ENCODE measurements around the gene ZSWIM6. TPM values are rescaled to one million over a fixed set of nuclear protein-coding genes. Genes with fewer than 3 reads are reported as not detected.

Gene ZSWIM6
- total RNA-seq, 2 experiments from 2014 or later = 0.06 to 0.17 TPM

DNA sequence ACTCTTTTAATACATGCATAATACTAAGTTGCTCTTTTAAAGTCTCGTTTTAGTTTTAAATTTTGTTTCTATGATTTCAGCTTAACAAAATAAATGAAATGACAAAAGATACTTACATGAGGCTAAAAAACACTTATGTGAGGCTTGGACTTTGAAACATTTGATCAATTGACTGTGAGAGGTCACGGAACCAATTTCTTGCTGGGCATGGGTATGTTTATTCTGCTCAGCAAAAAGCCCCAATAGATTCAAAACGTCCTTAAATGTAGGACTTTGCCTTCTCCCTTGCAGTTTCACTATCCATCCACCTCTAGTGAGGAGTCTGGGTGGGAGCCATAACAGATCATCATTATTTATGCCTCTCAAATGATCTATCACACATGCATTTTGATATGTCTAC is 191.9 kb downstream of the ZSWIM6 start:
- TF ChIP-seq CTCF (conservative IDR thresholded peaks at IDR 0.05; ENCODE audit: low read length) (no peak), EZH2phosphoT487 (IDR thresholded peaks at IDR 0.05; ENCODE audit: borderline replicate concordance, low read depth, low read length) (no peak)
- no peaks in the 10 kb centered on the region for H3K9me3 ChIP-seq (ENCODE audit: low read length)
- CTCF ChIA-PET (ENCODE audit: unreplicated experiment) = no interaction called here

DNA sequence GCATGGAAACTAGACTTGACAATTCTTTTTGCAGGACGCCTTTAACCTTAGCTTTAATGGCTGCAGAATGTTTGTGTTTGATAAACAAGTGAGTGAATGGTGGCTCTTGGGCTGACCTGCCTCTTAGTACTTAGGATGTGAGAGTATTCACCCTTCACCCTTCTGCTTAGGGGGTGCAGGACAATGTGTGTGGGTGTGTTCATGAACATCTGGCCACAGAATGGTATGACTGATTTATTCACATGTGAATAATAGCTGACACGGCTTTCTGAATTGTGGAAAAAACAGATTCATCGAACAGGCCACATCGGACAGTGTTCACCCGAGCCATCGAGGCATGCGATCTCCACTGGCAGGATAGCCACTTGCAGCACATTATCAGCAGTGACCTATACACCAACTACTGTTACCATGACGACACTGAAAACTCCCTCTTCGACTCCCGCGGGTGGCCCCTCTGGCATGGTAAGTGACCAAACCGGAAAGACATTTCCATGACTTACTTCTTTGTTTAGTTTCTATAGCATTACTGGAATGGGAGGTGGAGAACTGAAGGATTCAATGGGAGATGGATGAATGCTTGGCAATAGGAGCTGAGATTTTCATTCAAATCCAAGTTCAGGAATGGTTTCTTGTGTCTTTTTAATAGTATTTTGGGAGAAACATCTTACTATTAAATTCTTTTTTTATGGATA is 193.6 kb downstream of the ZSWIM6 start:
- Histone ChIP-seq H3K4me1 (ENCODE audit: insufficient read depth, low read length, poor library complexity, severe bottlenecking) (no peaks in the 10 kb centered on the region), H3K79me2 (ENCODE audit: insufficient read depth, low read depth, low read length) (no peaks in the 10 kb centered on the region), H2AFZ (ENCODE audit: low read length) (no peak overlapping the region), H3K36me3 (ENCODE audit: insufficient read depth, low read length) (no peaks in the 10 kb centered on the region), H4K20me1 (ENCODE audit: insufficient read depth, low read length) (no peaks in the 10 kb centered on the region), H3K27ac (ENCODE audit: low read depth, low read length, poor library complexity, severe bottlenecking) (no peak overlapping the region), H3K4me2 (ENCODE audit: low read length) (no peak overlapping the region), H3K9me3 (ENCODE audit: low read length) (no peaks in the 10 kb centered on the region), H3K4me3 (ENCODE audit: low read depth, low read length, poor library complexity, severe bottlenecking) (no peak overlapping the region), H3K9me2 (ENCODE audit: insufficient read depth, low read length) (no peaks in the 10 kb centered on the region)
- no peak for TF ChIP-seq CTCF (conservative IDR thresholded peaks at IDR 0.05; ENCODE audit: low read length)
- TF ChIP-seq EZH2phosphoT487 (IDR thresholded peaks at IDR 0.05; ENCODE audit: borderline replicate concordance, low read depth, low read length) = no peak
- ChIA-PET CTCF (ENCODE audit: unreplicated experiment) (no interaction called here), POLR2A (no interaction called here)
- no TSS peak for BruUV-seq (replicated peaks)
- DNase-seq (ENCODE audit: low spot score) = no peak
- intact Hi-C loops (cut with micrococcal nuclease; ENCODE audit: unreplicated experiment) = no loop called here

More for the DNA sequence above, 191.9 kb downstream of the ZSWIM6 start:
- Histone ChIP-seq H3K9me2 (ENCODE audit: insufficient read depth, low read length) (no peaks in the 10 kb centered on the region), H3K4me1 (ENCODE audit: insufficient read depth, low read length, poor library complexity, severe bottlenecking) (no peaks in the 10 kb centered on the region), H3K36me3 (ENCODE audit: insufficient read depth, low read length) (no peaks in the 10 kb centered on the region), H3K4me2 (ENCODE audit: low read length) (no peak overlapping the region), H3K79me2 (ENCODE audit: insufficient read depth, low read depth, low read length) (no peaks in the 10 kb centered on the region), H3K4me3 (ENCODE audit: low read depth, low read length, poor library complexity, severe bottlenecking) (no peak overlapping the region), H2AFZ (ENCODE audit: low read length) (no peak overlapping the region), H3K27ac (ENCODE audit: low read depth, low read length, poor library complexity, severe bottlenecking) (no peak overlapping the region), H4K20me1 (ENCODE audit: insufficient read depth, low read length) (no peaks in the 10 kb centered on the region)
- intact Hi-C loops (cut with micrococcal nuclease; ENCODE audit: unreplicated experiment) = no loop called here
- no TSS peak for BruUV-seq (replicated peaks)
- DNase-seq (ENCODE audit: low spot score) = no peak
- POLR2A ChIA-PET = interaction anchor here (0.6 kb wide), 1 partner anchor 1652 kb away, joined by 4 read pairs; no protein-coding TSS in a partner anchor

DNA sequence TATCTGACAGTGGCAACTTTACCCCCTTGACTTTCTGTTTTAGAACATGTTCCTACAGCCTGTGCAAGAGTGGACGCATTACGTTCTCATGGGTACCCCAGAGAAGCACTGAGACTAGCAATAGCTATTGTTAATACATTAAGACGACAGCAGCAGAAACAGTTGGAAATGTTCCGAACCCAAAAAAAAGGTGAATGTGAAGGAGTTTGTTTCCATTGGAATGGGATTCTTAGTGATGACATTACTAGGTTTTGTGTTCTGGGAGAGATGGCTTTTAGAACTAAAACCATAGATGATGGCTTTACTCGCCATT is 194.1 kb downstream of the ZSWIM6 start:
- no peak overlapping the region for H3K27ac ChIP-seq (ENCODE audit: low read depth, low read length, poor library complexity, severe bottlenecking)
- H3K4me2 ChIP-seq (ENCODE audit: low read length) = no peak overlapping the region
- no peak for DNase-seq (ENCODE audit: low spot score)
- no peak overlapping the region for H2AFZ ChIP-seq (ENCODE audit: low read length)
- CTCF ChIA-PET (ENCODE audit: unreplicated experiment) = no interaction called here
- TF ChIP-seq EZH2phosphoT487 (IDR thresholded peaks at IDR 0.05; ENCODE audit: borderline replicate concordance, low read depth, low read length) (no peak), CTCF (conservative IDR thresholded peaks at IDR 0.05; ENCODE audit: low read length) (no peak)
- intact Hi-C loops (cut with micrococcal nuclease; ENCODE audit: unreplicated experiment) = no loop called here
- no peaks in the 10 kb centered on the region for H3K4me1 ChIP-seq (ENCODE audit: insufficient read depth, low read length, poor library complexity, severe bottlenecking)
- no peaks in the 10 kb centered on the region for H3K36me3 ChIP-seq (ENCODE audit: insufficient read depth, low read length)
- H3K79me2 ChIP-seq (ENCODE audit: insufficient read depth, low read depth, low read length) = no peaks in the 10 kb centered on the region
- H3K4me3 ChIP-seq (ENCODE audit: low read depth, low read length, poor library complexity, severe bottlenecking) = no peak overlapping the region
- no TSS peak for BruUV-seq (replicated peaks)
- no peaks in the 10 kb centered on the region for H4K20me1 ChIP-seq (ENCODE audit: insufficient read depth, low read length)
- POLR2A ChIA-PET = no interaction called here
- H3K9me3 ChIP-seq (ENCODE audit: low read length) = no peaks in the 10 kb centered on the region
- H3K9me2 ChIP-seq (ENCODE audit: insufficient read depth, low read length) = no peaks in the 10 kb centered on the region
